ENCODE results near the gene IFT88. TPM values are rescaled to one million over a fixed set of nuclear protein-coding genes. Genes with fewer than 3 reads are reported as not detected.

The IFT88 gene
- total and polyA plus RNA-seq, 2 of the 8 experiments (the other 6 are each of a cell fraction or from before 2014, with no cell fraction given), result 1.7 to 5.8 TPM

GRCh38 chr13:20715330-20715712 lies 148.4 kb downstream of the IFT88 start (continued):
- TF ChIP-seq BACH1 (IDR thresholded peaks at IDR 0.05; ENCODE audit: low read length), result no peak

Data from H1 (cell line).